ENCODE measurements around the gene SLC36A1.

Gene SLC36A1

DNA sequence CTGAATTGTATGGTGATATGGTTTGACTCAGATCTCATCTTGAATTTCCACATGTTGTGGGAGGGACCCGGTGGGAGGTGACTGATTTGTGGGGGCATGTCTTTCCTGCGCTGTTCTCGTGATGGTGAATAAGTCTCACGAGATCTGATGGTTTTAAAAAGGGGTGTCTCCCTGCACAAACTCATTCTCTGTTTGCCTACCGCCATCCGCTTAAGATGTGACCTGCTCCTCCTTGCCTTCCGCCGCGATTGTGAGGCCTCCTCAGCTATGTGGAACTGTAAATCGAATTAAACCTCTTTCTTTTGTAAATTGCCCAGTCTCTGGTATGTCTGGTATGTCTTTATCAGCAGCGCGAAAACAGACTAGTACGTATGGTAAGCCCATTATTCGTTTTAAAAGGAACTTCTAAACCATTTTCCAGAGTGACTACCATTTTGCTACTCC lies 48.7 kb downstream of the SLC36A1 start:
- Histone ChIP-seq H3K4me1 (ENCODE audit: insufficient read depth, low read length, severe bottlenecking) (no peaks in the 10 kb centered on the region), H3K9me2 (ENCODE audit: low read depth, low read length) (no peaks in the 10 kb centered on the region), H3K27me3 (ENCODE audit: insufficient read depth, low read length) (no peaks in the 10 kb centered on the region), H3K9me3 (ENCODE audit: low read length) (no peaks in the 10 kb centered on the region), H2AFZ (ENCODE audit: low read length) (no peak overlapping the region), H3K36me3 (ENCODE audit: insufficient read depth, low read length) (no peaks in the 10 kb centered on the region), H3K79me2 (ENCODE audit: insufficient read depth, low read length) (no peaks in the 10 kb centered on the region), H3F3A (ENCODE audit: insufficient read depth, low read length) (no peaks in the 10 kb centered on the region), H3K27ac (ENCODE audit: low read depth, low read length, poor library complexity, severe bottlenecking) (no peak overlapping the region), H3K4me3 (ENCODE audit: low read depth, low read length, poor library complexity, severe bottlenecking) (no peak overlapping the region), H3K9ac (ENCODE audit: low read length) (no peak overlapping the region), H4K20me1 (ENCODE audit: insufficient read depth, low read length) (no peaks in the 10 kb centered on the region), H3K4me2 (ENCODE audit: low read length) (no peak overlapping the region)
- no peak for TF ChIP-seq EZH2 (IDR thresholded peaks at IDR 0.05; ENCODE audit: borderline replicate concordance, low read length)
- TF ChIP-seq, protein P1, sequence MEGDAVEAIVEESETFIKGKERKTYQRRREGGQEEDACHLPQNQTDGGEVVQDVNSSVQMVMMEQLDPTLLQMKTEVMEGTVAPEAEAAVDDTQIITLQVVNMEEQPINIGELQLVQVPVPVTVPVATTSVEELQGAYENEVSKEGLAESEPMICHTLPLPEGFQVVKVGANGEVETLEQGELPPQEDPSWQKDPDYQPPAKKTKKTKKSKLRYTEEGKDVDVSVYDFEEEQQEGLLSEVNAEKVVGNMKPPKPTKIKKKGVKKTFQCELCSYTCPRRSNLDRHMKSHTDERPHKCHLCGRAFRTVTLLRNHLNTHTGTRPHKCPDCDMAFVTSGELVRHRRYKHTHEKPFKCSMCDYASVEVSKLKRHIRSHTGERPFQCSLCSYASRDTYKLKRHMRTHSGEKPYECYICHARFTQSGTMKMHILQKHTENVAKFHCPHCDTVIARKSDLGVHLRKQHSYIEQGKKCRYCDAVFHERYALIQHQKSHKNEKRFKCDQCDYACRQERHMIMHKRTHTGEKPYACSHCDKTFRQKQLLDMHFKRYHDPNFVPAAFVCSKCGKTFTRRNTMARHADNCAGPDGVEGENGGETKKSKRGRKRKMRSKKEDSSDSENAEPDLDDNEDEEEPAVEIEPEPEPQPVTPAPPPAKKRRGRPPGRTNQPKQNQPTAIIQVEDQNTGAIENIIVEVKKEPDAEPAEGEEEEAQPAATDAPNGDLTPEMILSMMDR (IDR thresholded peaks at IDR 0.05; ENCODE audit: low read length) = no peak

DNA sequence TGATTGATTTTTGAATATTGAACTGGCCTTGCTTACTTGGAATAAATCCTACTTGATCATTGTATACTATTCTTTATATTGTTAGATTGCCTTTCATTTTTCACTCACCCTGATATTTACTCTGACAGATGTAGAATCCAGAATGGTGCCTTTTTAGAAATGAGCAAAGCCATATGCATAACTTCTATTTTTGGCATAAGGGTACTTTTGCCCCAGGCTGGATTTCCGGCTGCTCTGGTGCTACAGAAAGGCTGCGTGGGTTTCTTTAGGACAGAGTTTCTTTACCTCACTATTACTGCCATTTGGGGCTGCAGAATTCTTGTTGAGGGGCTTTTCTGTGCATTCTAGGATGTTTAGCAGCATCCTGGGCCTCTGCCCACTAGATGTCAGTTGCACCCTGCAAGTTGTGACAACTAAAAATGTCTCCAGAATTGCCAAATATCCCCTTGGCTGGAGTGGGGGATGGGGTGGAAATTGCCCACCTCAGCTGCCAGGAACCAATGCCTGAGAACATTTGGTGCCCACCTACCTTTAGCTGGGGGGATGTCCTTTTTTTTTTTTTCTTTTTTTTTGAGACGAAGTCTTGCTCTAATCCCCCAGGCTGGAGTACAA lies 50.1 kb downstream of the SLC36A1 start:
- Histone ChIP-seq H3K9me3 (ENCODE audit: low read length) (no peaks in the 10 kb centered on the region), H2AFZ (ENCODE audit: low read length) (no peak overlapping the region), H3K79me2 (ENCODE audit: insufficient read depth, low read length) (no peaks in the 10 kb centered on the region), H3K27me3 (ENCODE audit: insufficient read depth, low read length) (no peaks in the 10 kb centered on the region), H3K27ac (ENCODE audit: low read depth, low read length, poor library complexity, severe bottlenecking) (no peak overlapping the region), H3F3A (ENCODE audit: insufficient read depth, low read length) (no peaks in the 10 kb centered on the region), H3K9me2 (ENCODE audit: low read depth, low read length) (no peaks in the 10 kb centered on the region), H3K36me3 (ENCODE audit: insufficient read depth, low read length) (no peaks in the 10 kb centered on the region), H3K4me3 (ENCODE audit: low read depth, low read length, poor library complexity, severe bottlenecking) (no peak overlapping the region), H3K9ac (ENCODE audit: low read length) (no peak overlapping the region), H4K20me1 (ENCODE audit: insufficient read depth, low read length) (no peaks in the 10 kb centered on the region), H3K4me1 (ENCODE audit: insufficient read depth, low read length, severe bottlenecking) (no peaks in the 10 kb centered on the region), H3K4me2 (ENCODE audit: low read length) (no peak overlapping the region)
- no peak for TF ChIP-seq EZH2 (IDR thresholded peaks at IDR 0.05; ENCODE audit: borderline replicate concordance, low read length)
- TF ChIP-seq, protein P1 (IDR thresholded peaks at IDR 0.05; ENCODE audit: low read length) = no peak

DNA sequence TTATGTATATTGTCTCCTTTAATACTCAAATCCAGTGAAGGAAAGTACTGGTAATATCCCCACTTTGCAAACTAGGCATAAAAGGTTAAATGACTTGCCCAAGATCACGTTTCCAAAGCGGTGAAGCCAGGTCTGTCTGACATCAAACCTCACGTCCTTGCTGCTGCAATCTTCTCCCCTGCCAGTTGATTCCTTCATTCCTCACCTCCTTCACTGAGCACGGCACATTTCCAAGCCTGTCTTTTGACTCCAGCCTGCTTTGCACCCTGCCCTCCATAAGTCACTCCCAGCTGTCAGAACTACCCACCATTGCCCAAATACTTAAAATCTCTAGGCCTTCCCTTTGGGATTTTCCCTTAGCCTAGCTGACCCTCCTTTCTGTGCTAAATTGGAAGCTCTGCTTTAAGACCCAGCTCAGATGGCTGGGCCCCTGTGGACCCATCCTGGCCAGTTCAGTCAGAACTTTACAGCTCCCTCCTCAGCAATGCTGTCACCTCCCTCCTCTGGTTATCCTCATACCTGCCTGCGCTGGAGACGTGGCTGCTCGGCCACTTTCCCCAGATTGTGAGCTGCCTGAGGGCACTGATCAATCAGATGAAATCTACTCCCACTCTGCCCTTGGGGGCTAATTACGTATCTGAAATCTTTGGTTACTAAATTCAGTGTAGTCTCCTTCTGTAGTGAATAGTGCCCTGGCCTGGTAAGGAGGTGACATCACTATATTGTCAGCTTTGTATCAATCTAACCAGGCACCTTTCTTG lies 51.2 kb downstream of the SLC36A1 start:
- no peaks in the 10 kb centered on the region for H3K4me1 ChIP-seq (ENCODE audit: insufficient read depth, low read length, severe bottlenecking)
- TF ChIP-seq, protein P1 (IDR thresholded peaks at IDR 0.05; ENCODE audit: low read length) = no peak
- TF ChIP-seq EZH2 (IDR thresholded peaks at IDR 0.05; ENCODE audit: borderline replicate concordance, low read length) = no peak
- no peak overlapping the region for H3K9ac ChIP-seq (ENCODE audit: low read length)
- H3K79me2 ChIP-seq (ENCODE audit: insufficient read depth, low read length) = no peaks in the 10 kb centered on the region
- no peaks in the 10 kb centered on the region for H4K20me1 ChIP-seq (ENCODE audit: insufficient read depth, low read length)
- H2AFZ ChIP-seq (ENCODE audit: low read length) = no peak overlapping the region
- H3K9me3 ChIP-seq (ENCODE audit: low read length) = no peaks in the 10 kb centered on the region
- H3K4me3 ChIP-seq (ENCODE audit: low read depth, low read length, poor library complexity, severe bottlenecking) = no peak overlapping the region
- no peak overlapping the region for H3K4me2 ChIP-seq (ENCODE audit: low read length)
- no peaks in the 10 kb centered on the region for H3K9me2 ChIP-seq (ENCODE audit: low read depth, low read length)
- H3F3A ChIP-seq (ENCODE audit: insufficient read depth, low read length) = no peaks in the 10 kb centered on the region
- no peaks in the 10 kb centered on the region for H3K27me3 ChIP-seq (ENCODE audit: insufficient read depth, low read length)
- no peak overlapping the region for H3K27ac ChIP-seq (ENCODE audit: low read depth, low read length, poor library complexity, severe bottlenecking)
- no peaks in the 10 kb centered on the region for H3K36me3 ChIP-seq (ENCODE audit: insufficient read depth, low read length)
